CD1c-positive myeloid dendritic cell (primary cell): ENCODE measurements around the gene ZBED1.
"Not testable (repeated sequence)": the region's sequence is repeated elsewhere in the genome, so short reads cannot be mapped to it uniquely, and the experiment has no call there.

Experiments used
- DNase-seq: peaks from one replicate; pipeline ENCODE4 v3.0.0-alpha.2; 2016; ENCODE audit errors: extremely low spot score

The ZBED1 gene

GRCh38 chrX:2456091-2456490 is 44.7 kb downstream of the ZBED1 start:
- DNase-seq, result not testable (repeated sequence)

GRCh38 chrX:2454620-2455019 is 46.2 kb downstream of the ZBED1 start:
- DNase-seq, result not testable (repeated sequence)

GRCh38 chrX:2452799-2453198 is 48.0 kb downstream of the ZBED1 start:
- no peak for DNase-seq

- DNase-seq, result no peak
These were observed 48.4 kb downstream of the ZBED1 start for GRCh38 chrX:2452317-2452784.

- no peak for DNase-seq
These were observed 49.1 kb downstream of the ZBED1 start for GRCh38 chrX:2451501-2452316.

- no peak for DNase-seq
These were observed 50.1 kb downstream of the ZBED1 start for GRCh38 chrX:2450681-2451080.

GRCh38 chrX:2449135-2449886 is 51.5 kb downstream of the ZBED1 start:
- DNase-seq, result no peak

- no peak for DNase-seq
These were observed 53.3 kb downstream of the ZBED1 start for GRCh38 chrX:2447484-2447883.

- no peak for DNase-seq
These were observed 54.0 kb downstream of the ZBED1 start for GRCh38 chrX:2446815-2447214.

GRCh38 chrX:2445662-2446623 is 54.8 kb downstream of the ZBED1 start:
- DNase-seq, result no peak

GRCh38 chrX:2442694-2443093 is 58.1 kb downstream of the ZBED1 start:
- no peak for DNase-seq

- no peak for DNase-seq
These were observed 59.3 kb downstream of the ZBED1 start for GRCh38 chrX:2441466-2441865.

- DNase-seq, result no peak
These were observed 61.2 kb downstream of the ZBED1 start for GRCh38 chrX:2439613-2440012.
